Stimulated activated CD4-positive, alpha-beta T cell treated with anti-CD3 and anti-CD28 coated beads, Interleukin-2, amount 100 ng/mL, for 48 hours (primary cell): ENCODE measurements around the gene RBPMS2.

Source experiments
- DNase-seq, 2 donors: peaks; one replicate each; pipeline ENCODE4 v3.0.0-alpha.2; 2020

The RBPMS2 gene

DNA sequence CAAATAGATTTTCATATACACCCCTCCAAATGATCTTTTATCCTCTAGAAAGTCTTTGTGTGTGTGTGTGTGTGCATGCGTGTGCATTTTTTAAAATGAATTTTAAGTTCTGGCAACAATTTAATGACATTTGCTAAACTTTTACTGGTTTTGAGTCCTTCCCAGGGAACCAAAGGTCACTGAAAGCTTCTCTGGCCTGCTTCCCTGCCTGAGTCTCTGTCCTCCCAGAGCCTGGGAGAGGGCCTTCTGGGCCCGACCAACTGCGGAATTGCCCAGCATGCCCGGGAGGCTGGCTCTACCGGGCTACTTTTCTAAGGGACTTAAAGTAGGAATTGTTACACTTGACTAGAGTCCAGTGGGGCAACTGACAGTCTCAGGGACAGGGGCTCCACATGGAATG lies 7.4 kb upstream of the RBPMS2 start:
- no peak for DNase-seq

DNA sequence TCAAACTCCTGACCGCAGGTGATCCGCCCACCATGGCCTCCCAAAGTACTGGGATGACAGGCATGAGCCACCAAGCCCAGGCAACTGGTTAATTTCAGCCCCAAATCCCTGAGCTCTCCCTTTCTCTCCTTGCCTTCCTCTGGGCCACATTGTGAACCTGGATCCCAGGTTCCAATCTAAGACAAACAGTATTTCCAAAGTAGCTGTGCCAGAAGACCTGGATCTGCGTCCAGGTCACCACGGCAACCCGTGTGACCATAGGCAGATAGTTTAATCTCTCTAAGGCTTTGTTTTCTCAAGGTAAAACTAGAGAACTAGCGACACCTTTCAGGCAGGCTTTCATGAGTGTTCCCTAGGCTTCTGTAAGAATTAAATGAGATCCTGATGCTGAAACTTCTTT lies 5.9 kb upstream of the RBPMS2 start:
- DNase-seq = no peak

DNA sequence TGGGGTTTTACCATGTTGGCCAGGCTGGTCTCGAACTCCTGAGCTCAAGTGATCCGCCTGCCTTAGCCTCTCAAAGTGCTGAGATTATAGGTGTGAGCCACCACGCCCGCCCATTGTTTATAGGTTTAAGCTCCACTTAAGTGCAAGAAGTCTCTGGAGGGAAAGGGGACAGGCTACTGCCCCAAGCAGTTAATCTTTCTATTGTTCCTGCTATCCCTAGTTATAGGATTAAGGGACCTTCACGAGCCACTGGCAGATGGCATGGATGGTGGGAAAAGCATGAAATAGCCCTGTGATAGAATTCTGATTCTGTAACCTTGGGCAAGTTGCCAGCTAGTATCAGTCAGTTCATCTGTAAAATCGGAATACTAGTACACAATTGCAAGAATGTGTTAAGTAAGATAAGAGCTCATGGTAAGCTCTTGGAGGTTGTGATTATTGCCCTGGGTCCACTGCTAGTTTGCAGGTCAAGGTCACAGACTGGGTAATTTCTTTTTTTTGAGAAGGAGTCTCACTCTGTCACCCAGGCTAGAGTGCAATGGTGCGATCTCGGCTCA lies 5.3 kb upstream of the RBPMS2 start:
- DNase-seq = no peak

DNA sequence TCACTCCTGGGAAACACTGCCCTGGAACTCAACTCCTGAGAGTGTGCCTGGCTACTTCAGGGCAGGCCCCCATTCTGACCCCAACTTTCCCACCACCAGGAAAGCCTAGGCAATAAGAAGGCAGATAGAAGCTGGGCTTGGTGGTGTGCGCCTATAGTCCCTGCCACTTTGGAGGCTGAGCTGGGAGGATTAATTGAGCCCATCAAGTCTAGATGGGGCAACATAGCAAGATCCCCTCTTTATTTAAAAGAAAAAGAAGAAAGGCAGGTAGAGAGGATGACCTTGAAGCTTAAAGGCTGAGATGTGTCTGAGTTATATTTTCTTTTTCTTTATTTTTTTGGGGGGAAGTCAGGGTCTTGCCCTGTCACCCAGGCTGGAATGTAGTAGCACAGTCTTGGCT lies 4.2 kb upstream of the RBPMS2 start:
- no peak for DNase-seq

- DNase-seq = no peak
Observed at GRCh38 chr15:64779024-64779423, 3.6 kb upstream of the RBPMS2 start.

GRCh38 chr15:64776402-64776786 lies 1.0 kb upstream of the RBPMS2 start:
- no peak for DNase-seq

GRCh38 chr15:64774629-64775493 lies 528 bp downstream of the RBPMS2 start:
- no peak for DNase-seq

- no peak for DNase-seq
Observed at GRCh38 chr15:64774037-64774628, 1.3 kb downstream of the RBPMS2 start.

DNA sequence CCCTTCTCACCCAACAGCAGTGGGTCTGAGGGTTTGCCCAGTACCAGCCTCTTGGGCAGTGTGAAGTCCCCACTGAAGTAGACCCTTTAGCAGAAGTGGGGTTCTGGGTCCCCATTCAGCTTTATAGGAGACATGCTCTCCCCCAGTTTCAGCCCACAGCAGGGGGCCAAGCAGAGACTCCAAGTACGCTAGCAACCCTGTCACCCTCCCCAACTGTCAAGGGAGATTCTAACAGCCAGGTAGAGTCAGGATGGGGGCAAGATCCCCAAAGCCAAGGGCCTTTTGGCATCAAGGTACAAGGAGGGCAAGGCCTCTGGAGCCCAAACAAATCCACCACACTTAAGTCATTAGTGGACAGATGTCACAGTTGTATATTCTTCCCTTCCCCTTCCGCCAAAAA lies 1.8 kb downstream of the RBPMS2 start:
- DNase-seq = no peak

- no peak for DNase-seq
Observed at GRCh38 chr15:64772964-64773363, 2.4 kb downstream of the RBPMS2 start.

GRCh38 chr15:64772488-64772887 lies 2.9 kb downstream of the RBPMS2 start:
- no peak for DNase-seq

GRCh38 chr15:64770626-64771025 lies 4.8 kb downstream of the RBPMS2 start:
- DNase-seq = no peak

DNA sequence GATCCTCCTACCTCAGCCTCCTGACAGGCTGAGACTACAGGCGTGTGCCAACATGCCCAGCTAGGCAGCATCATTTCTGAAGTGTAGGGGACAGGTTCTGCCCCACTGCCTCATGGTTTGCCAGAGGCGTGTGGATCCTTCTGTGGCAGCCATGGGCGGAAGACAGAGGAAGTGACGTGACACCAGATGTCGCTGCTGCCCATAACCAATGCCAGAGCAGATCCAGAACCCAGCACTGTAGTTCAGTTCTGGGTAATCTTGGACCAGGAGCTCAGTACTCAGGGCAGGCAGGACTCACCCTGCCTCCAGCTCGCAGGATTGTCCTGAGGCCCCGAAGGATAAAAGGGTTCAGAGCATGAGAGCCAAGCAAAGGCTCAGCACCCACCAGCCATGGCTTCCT lies 8.2 kb downstream of the RBPMS2 start:
- no peak for DNase-seq

- no peak for DNase-seq
Observed at GRCh38 chr15:64766058-64766457, 9.3 kb downstream of the RBPMS2 start.

GRCh38 chr15:64763874-64764273 lies 11.5 kb downstream of the RBPMS2 start:
- no peak for DNase-seq

GRCh38 chr15:64763462-64763861 lies 11.9 kb downstream of the RBPMS2 start:
- DNase-seq = no peak

GRCh38 chr15:64763021-64763420 lies 12.4 kb downstream of the RBPMS2 start:
- no peak for DNase-seq

DNA sequence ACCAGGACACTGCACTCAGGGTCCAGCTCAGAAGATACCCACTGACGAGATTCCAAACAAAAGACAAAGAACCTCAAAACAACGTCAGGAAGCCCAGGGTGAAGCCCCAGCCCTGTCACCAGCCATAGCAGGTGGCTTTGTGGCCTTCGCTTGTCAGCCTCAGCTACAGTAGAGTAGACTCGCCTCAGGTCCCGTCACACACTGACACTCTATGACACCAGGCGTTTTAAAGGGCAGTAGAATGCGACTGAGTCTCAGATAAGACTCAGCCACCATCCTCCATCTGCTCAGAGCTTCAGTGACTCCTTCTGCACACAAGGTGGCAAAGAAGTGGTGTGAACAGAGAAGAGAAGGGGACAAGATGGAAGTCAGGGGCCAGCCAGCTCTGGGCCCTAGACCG lies 12.8 kb downstream of the RBPMS2 start:
- DNase-seq = no peak

- DNase-seq = no peak
Observed at GRCh38 chr15:64761156-64761555, 14.2 kb downstream of the RBPMS2 start.

- DNase-seq = no peak
Observed at GRCh38 chr15:64760056-64760455, 15.3 kb downstream of the RBPMS2 start.

GRCh38 chr15:64755427-64755940 lies 19.9 kb downstream of the RBPMS2 start:
- no peak for DNase-seq

GRCh38 chr15:64754663-64755426 lies 20.5 kb downstream of the RBPMS2 start:
- DNase-seq = no peak

DNA sequence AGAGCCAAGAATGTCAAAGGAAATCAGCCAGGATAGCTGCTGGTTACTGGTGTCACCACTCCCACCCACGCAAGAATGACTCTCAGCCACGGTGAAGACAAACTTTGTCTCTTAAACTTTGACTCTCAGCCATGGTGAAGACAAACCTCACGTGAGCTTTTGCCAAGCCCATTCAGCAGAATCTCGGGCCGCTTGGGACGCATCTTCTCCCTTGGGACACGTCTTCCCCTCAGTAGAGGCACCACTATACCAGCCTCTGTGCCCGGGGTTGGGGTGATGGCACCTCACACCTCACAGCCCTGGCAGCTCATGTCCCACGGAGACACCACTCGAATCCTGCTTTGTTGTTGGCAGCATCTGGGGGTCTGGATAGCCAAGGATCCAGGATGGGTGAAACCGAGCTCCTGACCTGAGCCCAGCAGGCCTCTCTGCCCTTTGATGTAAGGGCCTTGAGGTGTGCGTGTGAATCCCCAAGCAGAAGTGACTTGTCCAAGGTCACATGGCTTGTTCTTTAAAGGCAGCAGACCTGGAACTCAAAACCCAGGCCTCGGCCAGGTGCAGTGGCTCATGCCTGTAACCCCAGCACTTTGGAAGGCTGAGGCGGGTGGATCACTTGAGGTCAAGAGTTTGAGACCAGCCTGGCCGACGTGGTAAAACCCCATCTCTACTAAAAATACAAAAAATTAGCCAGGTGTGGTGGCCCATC lies 21.8 kb downstream of the RBPMS2 start:
- no peak for DNase-seq
